IMR-90 (cell line): ENCODE results near the gene SCAMP4. TPM values are rescaled to one million over a fixed set of nuclear protein-coding genes. Genes with fewer than 3 reads are reported as not detected.

Experiments
- ATAC-seq: fragments of 200-7000 bp; cut with Tn5 transposase; 2 replicates; pipeline ENCODE4 v1.9.1; 2020; ENCODE audit warnings: low read depth, mild to moderate bottlenecking, moderate library complexity
- BruUV-seq: library from RNA; stranded (reverse); fragments of 400-500 nt; replicated peaks from 2 replicates; lab custom pipeline; 2021; lab: Mats Ljungman, UMichigan
- CTCF ChIA-PET: fragments of 300-600 bp; formaldehyde crosslinking; extraction: SDS; loops from one replicate; lab custom pipeline; 2021; ENCODE audit warnings: antibody characterized with exemption; lab: Yijun Ruan, JAX
- POLR2A ChIA-PET: fragments of 300-600 bp; sonication (Branson Sonifier 250); formaldehyde crosslinking; loops from one replicate; lab custom pipeline; 2022; ENCODE audit warnings: antibody characterized with exemption; ENCODE audit not compliant: unreplicated experiment; lab: Charles Lee
- DNase-seq: peaks from one replicate; pipeline ENCODE4 v3.0.0; 2013
- H2AFZ ChIP-seq: replicated peaks from 2 replicates; pipeline ENCODE3; 2013; ENCODE audit warnings: low read length, mild to moderate bottlenecking; ENCODE audit not compliant: poor library complexity
- H2AK5ac ChIP-seq: 2 replicates; pipeline ENCODE4 v1.6.1; 2013; ENCODE audit warnings: low read depth, low read length, inconsistent platforms
- H2AK9ac ChIP-seq: replicated peaks from 2 replicates; pipeline ENCODE3; 2013; ENCODE audit warnings: mild to moderate bottlenecking, low read depth, low read length, moderate library complexity; ENCODE audit not compliant: poor library complexity
- H2BK120ac ChIP-seq: 2 replicates; pipeline ENCODE4 v1.6.1; 2013; ENCODE audit warnings: low read depth, low read length, inconsistent platforms
- H2BK15ac ChIP-seq: 3 replicates; pipeline ENCODE4 v1.6.1; 2013; ENCODE audit warnings: low read depth, low read length, inconsistent platforms
- H2BK20ac ChIP-seq: 2 replicates; pipeline ENCODE4 v1.6.1; 2013; ENCODE audit warnings: low read depth, mild to moderate bottlenecking, inconsistent platforms, low read length, moderate library complexity
- H2BK5ac ChIP-seq: 2 replicates; pipeline ENCODE4 v1.6.1; 2013; ENCODE audit warnings: mild to moderate bottlenecking, low read depth, low read length, inconsistent platforms; ENCODE audit not compliant: poor library complexity, severe bottlenecking
- H3K14ac ChIP-seq: replicated peaks from 2 replicates; pipeline ENCODE4 v1.6.1; 2013; ENCODE audit warnings: low read depth, low read length, inconsistent platforms
- H3K18ac ChIP-seq: 2 replicates; pipeline ENCODE4 v1.6.1; 2013; ENCODE audit warnings: low read depth, low read length, control low read depth
- H3K23ac ChIP-seq: 2 replicates; pipeline ENCODE4 v1.6.1; 2013; ENCODE audit warnings: low read depth, low read length, inconsistent platforms
- H3K27ac ChIP-seq: 2 replicates; pipeline ENCODE4 v1.5.1; 2013; ENCODE audit warnings: mild to moderate bottlenecking, control low read depth, low read length; ENCODE audit not compliant: insufficient read depth
- H3K27me3 ChIP-seq: 2 replicates; pipeline ENCODE4 v1.6.1; 2013; ENCODE audit warnings: low read length; ENCODE audit not compliant: control insufficient read depth, insufficient read depth
- H3K36me3 ChIP-seq: 2 replicates; pipeline ENCODE4 v1.6.1; 2013; ENCODE audit warnings: low read length, mixed read lengths; ENCODE audit not compliant: control insufficient read depth, insufficient read depth
- H3K4ac ChIP-seq: 2 replicates; pipeline ENCODE4 v1.6.1; 2013; ENCODE audit warnings: low read depth, low read length, inconsistent platforms
- H3K4me1 ChIP-seq: 2 replicates; pipeline ENCODE4 v1.6.1; 2013; ENCODE audit warnings: low read length, mixed read lengths; ENCODE audit not compliant: control insufficient read depth, insufficient read depth
- H3K4me2 ChIP-seq: 2 replicates; pipeline ENCODE4 v1.6.1; 2013; ENCODE audit warnings: low read depth, mild to moderate bottlenecking, control low read depth, low read length, moderate library complexity
- H3K4me3 ChIP-seq: 2 replicates; pipeline ENCODE4 v1.5.1; 2013; ENCODE audit warnings: low read depth, mild to moderate bottlenecking, control low read depth, low read length, moderate library complexity; ENCODE audit not compliant: insufficient read depth
- H3K56ac ChIP-seq: 2 replicates; pipeline ENCODE4 v1.6.1; 2013; ENCODE audit warnings: low read length, inconsistent platforms; ENCODE audit not compliant: insufficient read depth; ENCODE audit errors: extremely low read depth
- H3K79me1 ChIP-seq, 2 experiments: 2 replicates each; pipeline ENCODE4 v1.6.1; 2013; ENCODE audit warnings: low read length in 2 of 2, inconsistent platforms in 1 of 2, low read depth in 1 of 2
- H3K9ac ChIP-seq: 2 replicates; pipeline ENCODE4 v1.6.1; 2013; ENCODE audit warnings: low read depth, low read length, control low read depth
- H3K9me1 ChIP-seq: 2 replicates; pipeline ENCODE4 v1.6.1; 2013; ENCODE audit warnings: low read length, inconsistent platforms; ENCODE audit not compliant: insufficient read depth
- H3K9me3 ChIP-seq: 2 replicates; pipeline ENCODE4 v1.6.1; 2013; ENCODE audit warnings: low read length; ENCODE audit not compliant: control insufficient read depth, insufficient read depth
- H4K20me1 ChIP-seq: 2 replicates; pipeline ENCODE4 v1.6.1; 2013; ENCODE audit warnings: low read length, inconsistent platforms; ENCODE audit not compliant: insufficient read depth
- H4K5ac ChIP-seq: 2 replicates; pipeline ENCODE4 v1.6.1; 2013; ENCODE audit warnings: mild to moderate bottlenecking, low read depth, low read length, control low read depth
- H4K8ac ChIP-seq, 2 experiments: 2 replicates each; pipeline ENCODE4 v1.6.1; 2013; ENCODE audit warnings: low read depth in 2 of 2, low read length in 2 of 2, control low read depth in 1 of 2, inconsistent platforms in 1 of 2
- H4K91ac ChIP-seq: 2 replicates; pipeline ENCODE4 v1.6.1; 2013; ENCODE audit warnings: low read depth, low read length, inconsistent platforms; ENCODE audit not compliant: insufficient read depth
- BHLHE40 ChIP-seq: fragments of 150-350 bp; IDR thresholded peaks from 2 replicates; pipeline ENCODE4 v1.6.1; 2016; ENCODE audit warnings: mild to moderate bottlenecking, low read depth, low read length
- ELK1 ChIP-seq: fragments of 150-350 bp; IDR thresholded peaks from 2 replicates; pipeline ENCODE4 v1.6.1; 2016; ENCODE audit warnings: low read depth, mild to moderate bottlenecking, low read length, moderate library complexity, borderline replicate concordance
- POLR2A ChIP-seq: IDR thresholded peaks from 2 replicates; pipeline ENCODE4 v1.6.1; 2012; ENCODE audit warnings: mild to moderate bottlenecking, low read depth, low read length
- RCOR1 ChIP-seq: IDR thresholded peaks from 2 replicates; pipeline ENCODE4 v1.6.1; 2012; ENCODE audit warnings: mild to moderate bottlenecking, low read length, improper control_type of control experiment; ENCODE audit not compliant: insufficient replicate concordance
- RFX5 ChIP-seq: IDR thresholded peaks from 2 replicates; pipeline ENCODE4 v1.8.0; 2012; ENCODE audit warnings: low read depth, mild to moderate bottlenecking, low read length, moderate library complexity
- WGBS, 2 experiments: methylation state at CpG; one replicate each; pipeline versions ENCODE4 v1.1.5 to v1.1.7; 2013; ENCODE audit warnings: missing lambda C conversion rate in 2 of 2; ENCODE audit not compliant: insufficient read length in 1 of 2; ENCODE audit errors: extremely low coverage in 2 of 2; 5-methylcytosine and 5-hydroxymethylcytosine counted together
- dilution Hi-C: fragments of 300-500 bp; cut with HindIII; formaldehyde crosslinking; loops from one replicate; pipeline ENCODE4 v1.14.3; 2018; ENCODE audit warnings: low sequenced_read_pairs; ENCODE audit not compliant: unreplicated experiment
- in situ Hi-C: fragments of 300-500 bp; cut with MboI; formaldehyde crosslinking; loops from 3 replicates; pipeline ENCODE4 v1.14.3; 2019; ENCODE audit warnings: low sequenced_read_pairs, inconsistent platforms, mixed read lengths
- intact Hi-C: fragments of 100-400 bp; cut with micrococcal nuclease; formaldehyde crosslinking; loops from 2 replicates; pipeline ENCODE4 v1.10.0; 2022
- polyA plus RNA-seq, 3 experiments: library from polyadenylated mRNA; depleted of rRNA; stranded (reverse); fragments of >200 nt; gene quantifications; 2 replicates each; pipeline ENCODE4 v1.2.3, GENCODE V29; 2012; ENCODE audit warnings: low replicate concordance in 1 of 3
- total RNA-seq: library from RNA; depleted of rRNA; stranded (reverse); fragments of >200 nt; gene quantifications from 2 replicates; pipeline ENCODE4 v1.2.3, GENCODE V29; 2012
- TF ChIP-seq, protein P1 (sequence below): conservative IDR thresholded peaks from 2 replicates; pipeline ENCODE4 v1.5.1; 2012; ENCODE audit warnings: mild to moderate bottlenecking, low read depth, low read length, improper control_type of control experiment

The SCAMP4 gene
- total and polyA plus RNA-seq, 2 of the 4 experiments (the other 2 are of a cell fraction): 16.1 to 28.1 TPM

GRCh38 chr19:1968279-1969175 lies 63.3 kb downstream of the SCAMP4 start:
- POLR2A ChIA-PET: no interaction called here

More at GRCh38 chr19:1968279-1969175, 63.3 kb downstream of the SCAMP4 start:
- DNase-seq (no peak), ATAC-seq (no peak)
- H4K20me1 ChIP-seq: peaks cover 62% of the 10 kb centered on the region
- in situ Hi-C loops (no loop called here), dilution Hi-C loops (no loop called here), intact Hi-C loops (no loop called here)
- no peaks in the 10 kb centered on the region for H3K9me3 ChIP-seq
- H3K4me2 ChIP-seq: no peak overlapping the region
- H2BK5ac ChIP-seq: no peak overlapping the region
- no peaks in the 10 kb centered on the region; the same call in 1 of the 2 replicates for H3K9me1 ChIP-seq
- no peak overlapping the region for H2BK15ac ChIP-seq
- H2AK9ac ChIP-seq: no peak overlapping the region
- H3K23ac ChIP-seq: no peak overlapping the region
- H2BK20ac ChIP-seq: no peak overlapping the region
- WGBS, 2 experiments: 62% methylated on average over 16 of the region's 34 CpGs; no CpG with 5 or more reads in 1 of the 2 experiments
- no peak overlapping the region for H4K8ac ChIP-seq
- H2AK5ac ChIP-seq: no peak overlapping the region
- H3K18ac ChIP-seq: no peak overlapping the region
- H3K27me3 ChIP-seq: no peaks in the 10 kb centered on the region
- CTCF ChIA-PET: no interaction called here
- H3K4me1 ChIP-seq: no peaks in the 10 kb centered on the region
- H3K4me3 ChIP-seq: no peak overlapping the region
- no peak overlapping the region for H3K9ac ChIP-seq
- peaks cover 12 to 48% of the 10 kb centered on the region in 2 experiments for H3K79me1 ChIP-seq
- TF ChIP-seq BHLHE40 (no peak), RCOR1 (no peak), RFX5 (no peak), ELK1 (no peak), POLR2A (no peak)
- TF ChIP-seq, protein P1, sequence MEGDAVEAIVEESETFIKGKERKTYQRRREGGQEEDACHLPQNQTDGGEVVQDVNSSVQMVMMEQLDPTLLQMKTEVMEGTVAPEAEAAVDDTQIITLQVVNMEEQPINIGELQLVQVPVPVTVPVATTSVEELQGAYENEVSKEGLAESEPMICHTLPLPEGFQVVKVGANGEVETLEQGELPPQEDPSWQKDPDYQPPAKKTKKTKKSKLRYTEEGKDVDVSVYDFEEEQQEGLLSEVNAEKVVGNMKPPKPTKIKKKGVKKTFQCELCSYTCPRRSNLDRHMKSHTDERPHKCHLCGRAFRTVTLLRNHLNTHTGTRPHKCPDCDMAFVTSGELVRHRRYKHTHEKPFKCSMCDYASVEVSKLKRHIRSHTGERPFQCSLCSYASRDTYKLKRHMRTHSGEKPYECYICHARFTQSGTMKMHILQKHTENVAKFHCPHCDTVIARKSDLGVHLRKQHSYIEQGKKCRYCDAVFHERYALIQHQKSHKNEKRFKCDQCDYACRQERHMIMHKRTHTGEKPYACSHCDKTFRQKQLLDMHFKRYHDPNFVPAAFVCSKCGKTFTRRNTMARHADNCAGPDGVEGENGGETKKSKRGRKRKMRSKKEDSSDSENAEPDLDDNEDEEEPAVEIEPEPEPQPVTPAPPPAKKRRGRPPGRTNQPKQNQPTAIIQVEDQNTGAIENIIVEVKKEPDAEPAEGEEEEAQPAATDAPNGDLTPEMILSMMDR: no peak
- no peak overlapping the region for H4K5ac ChIP-seq
- no peak overlapping the region for H3K56ac ChIP-seq
- no peak overlapping the region for H2BK120ac ChIP-seq
- H4K91ac ChIP-seq: no peak overlapping the region
- no peak overlapping the region for H3K27ac ChIP-seq
- peaks cover 22% of the 10 kb centered on the region for H3K36me3 ChIP-seq
- no peak overlapping the region for H3K4ac ChIP-seq
- BruUV-seq: no TSS peak
- H3K14ac ChIP-seq: no peak overlapping the region
- no peak overlapping the region for H2AFZ ChIP-seq
